NOMO-1 treated with DMSO at 0.1 percent for 48 hours (cell line): ENCODE measurements around the gene LYPD4.
"Not testable (repeated sequence)": the region's sequence is repeated elsewhere in the genome, so short reads cannot be mapped to it uniquely, and the experiment has no call there.

Experiments
- DNase-seq: peaks from one replicate; lab custom pipeline; 2025; ENCODE audit not compliant: unreplicated experiment; lab: John Stamatoyannopoulos, UW

LYPD4 gene

GRCh38 chr19:41875973-41876372, 31.5 kb upstream of the LYPD4 start:
- DNase-seq = not testable (repeated sequence)

GRCh38 chr19:41872775-41873647, 28.5 kb upstream of the LYPD4 start:
- DNase-seq = peak; percentile 36

GRCh38 chr19:41872384-41872774, 27.9 kb upstream of the LYPD4 start:
- DNase-seq = no peak

- DNase-seq = peak; percentile 30
These were observed 27.3 kb upstream of the LYPD4 start for GRCh38 chr19:41871573-41872383.

GRCh38 chr19:41870401-41870873, 26.0 kb upstream of the LYPD4 start:
- no peak for DNase-seq

- no peak for DNase-seq
These were observed 25.0 kb upstream of the LYPD4 start for GRCh38 chr19:41869374-41869955.

- no peak for DNase-seq
These were observed 24.5 kb upstream of the LYPD4 start for GRCh38 chr19:41868989-41869300.

GRCh38 chr19:41868120-41868988, 23.9 kb upstream of the LYPD4 start:
- DNase-seq = no peak

- no peak for DNase-seq
These were observed 21.8 kb upstream of the LYPD4 start for GRCh38 chr19:41866284-41866683.

- DNase-seq = no peak
These were observed 19.9 kb upstream of the LYPD4 start for GRCh38 chr19:41864374-41864773.

- DNase-seq = peak; percentile 27
These were observed 18.9 kb upstream of the LYPD4 start for GRCh38 chr19:41863209-41863931.

- DNase-seq = no peak
These were observed 18.0 kb upstream of the LYPD4 start for GRCh38 chr19:41862445-41862986.

GRCh38 chr19:41861846-41862245, 17.4 kb upstream of the LYPD4 start:
- DNase-seq = no peak

- DNase-seq = no peak
These were observed 16.8 kb upstream of the LYPD4 start for GRCh38 chr19:41861116-41861768.

- DNase-seq = no peak
These were observed 16.1 kb upstream of the LYPD4 start for GRCh38 chr19:41860419-41861115.

- peak; percentile 98 for DNase-seq
These were observed 15.3 kb upstream of the LYPD4 start, which contains the start of gene RPS19 for GRCh38 chr19:41859618-41860418. Gene RPS19 (plus strand): TSS chr19:41860255. CDS start chr19:41860775, 520 bp downstream.

- no peak for DNase-seq
These were observed 14.7 kb upstream of the LYPD4 start for GRCh38 chr19:41859213-41859617.

GRCh38 chr19:41853768-41854167, 9.3 kb upstream of the LYPD4 start:
- peak; percentile 28 for DNase-seq
